Measurements from ENCODE around the gene RTKN2.
A peak's percentile ranks its signal among the peaks of the same experiment; 100 is the strongest.
"Not testable (repeated sequence)": the region's sequence is repeated elsewhere in the genome, so short reads cannot be mapped to it uniquely, and the experiment has no call there.

RTKN2 gene, protein sequence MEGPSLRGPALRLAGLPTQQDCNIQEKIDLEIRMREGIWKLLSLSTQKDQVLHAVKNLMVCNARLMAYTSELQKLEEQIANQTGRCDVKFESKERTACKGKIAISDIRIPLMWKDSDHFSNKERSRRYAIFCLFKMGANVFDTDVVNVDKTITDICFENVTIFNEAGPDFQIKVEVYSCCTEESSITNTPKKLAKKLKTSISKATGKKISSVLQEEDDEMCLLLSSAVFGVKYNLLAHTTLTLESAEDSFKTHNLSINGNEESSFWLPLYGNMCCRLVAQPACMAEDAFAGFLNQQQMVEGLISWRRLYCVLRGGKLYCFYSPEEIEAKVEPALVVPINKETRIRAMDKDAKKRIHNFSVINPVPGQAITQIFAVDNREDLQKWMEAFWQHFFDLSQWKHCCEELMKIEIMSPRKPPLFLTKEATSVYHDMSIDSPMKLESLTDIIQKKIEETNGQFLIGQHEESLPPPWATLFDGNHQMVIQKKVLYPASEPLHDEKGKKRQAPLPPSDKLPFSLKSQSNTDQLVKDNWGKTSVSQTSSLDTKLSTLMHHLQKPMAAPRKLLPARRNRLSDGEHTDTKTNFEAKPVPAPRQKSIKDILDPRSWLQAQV

DNA sequence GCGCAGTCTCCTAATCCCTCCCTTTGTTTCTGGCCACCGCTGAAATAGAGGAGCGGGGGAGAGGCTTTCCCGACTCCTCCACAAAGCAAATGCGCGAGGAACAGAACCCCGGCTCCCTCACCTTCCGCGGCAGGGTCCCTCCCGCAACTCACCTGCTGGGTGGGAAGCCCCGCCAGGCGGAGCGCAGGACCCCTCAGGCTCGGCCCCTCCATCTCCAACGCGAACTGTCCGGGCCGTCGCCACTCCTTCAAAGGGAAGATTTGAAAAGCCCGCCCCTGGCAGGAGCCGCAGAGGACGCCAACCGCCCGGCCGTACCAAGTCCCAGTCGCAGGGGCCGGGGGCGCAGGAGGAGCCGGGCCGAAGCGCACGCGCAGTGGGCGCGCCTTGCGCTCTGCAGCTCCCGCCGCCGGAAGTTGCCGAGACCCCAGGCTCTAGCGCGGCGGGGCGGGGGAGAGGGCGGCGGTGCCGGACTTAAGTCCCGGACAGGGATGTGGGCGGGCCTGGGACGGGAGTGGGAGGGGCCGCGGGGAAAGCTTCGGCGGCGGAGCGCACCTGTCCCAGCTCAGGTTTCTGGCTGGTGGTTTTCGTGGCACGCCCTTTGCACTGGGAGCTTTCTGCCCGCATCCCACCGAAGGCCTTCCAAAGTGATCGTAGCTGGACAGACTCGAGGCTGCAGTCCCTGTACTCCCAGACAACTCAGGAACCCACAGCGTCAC lies at the start of gene RTKN2:
Gene RTKN2, minus strand, starts transcription at position 446 of the 716 bp plus-strand sequence. Its CDS starts 234 bp downstream, at position 212.
- peak; percentile 92 for DNase-seq (ENCODE audit: low spot score)

DNA sequence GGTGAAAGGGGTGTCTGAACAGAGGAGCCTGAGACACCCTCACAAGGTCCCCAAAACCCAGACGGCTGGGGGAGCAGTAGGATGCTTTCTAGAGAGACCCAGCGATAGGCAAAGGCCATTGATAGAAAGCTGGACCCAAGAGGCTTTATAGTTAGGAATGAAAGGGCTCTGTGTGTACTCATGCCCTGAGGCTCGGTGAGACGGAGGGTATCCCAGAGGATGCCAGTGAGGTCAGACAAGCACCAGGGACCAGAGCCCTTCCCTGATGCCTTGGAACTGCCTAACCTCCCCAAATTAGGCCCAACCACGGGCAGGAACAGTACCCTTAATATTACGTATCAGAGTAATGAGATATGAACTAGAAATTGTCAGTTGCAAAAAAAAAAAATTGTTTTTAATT lies 48.6 kb upstream of the RTKN2 start:
- no peak for DNase-seq (ENCODE audit: low spot score)

DNA sequence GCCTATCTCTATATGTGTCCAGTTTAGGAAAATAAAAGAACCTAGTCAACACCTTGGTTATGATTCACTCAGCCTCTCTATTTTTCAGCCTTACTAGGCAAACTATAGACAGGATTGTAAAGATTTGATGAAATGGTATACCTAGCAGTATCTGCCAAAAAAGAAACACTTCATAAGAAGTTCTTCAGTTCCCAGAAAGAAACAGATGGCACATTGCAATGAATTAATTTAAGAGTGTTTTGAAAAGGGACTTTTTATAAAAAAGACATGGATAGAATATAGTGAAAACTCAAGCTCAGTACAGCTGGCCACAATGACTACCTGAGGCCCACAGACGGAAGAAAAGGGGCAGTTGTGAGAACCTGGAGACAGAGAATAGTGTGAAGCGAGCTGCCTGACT lies 40.6 kb upstream of the RTKN2 start:
- DNase-seq (ENCODE audit: low spot score), result no peak

DNA sequence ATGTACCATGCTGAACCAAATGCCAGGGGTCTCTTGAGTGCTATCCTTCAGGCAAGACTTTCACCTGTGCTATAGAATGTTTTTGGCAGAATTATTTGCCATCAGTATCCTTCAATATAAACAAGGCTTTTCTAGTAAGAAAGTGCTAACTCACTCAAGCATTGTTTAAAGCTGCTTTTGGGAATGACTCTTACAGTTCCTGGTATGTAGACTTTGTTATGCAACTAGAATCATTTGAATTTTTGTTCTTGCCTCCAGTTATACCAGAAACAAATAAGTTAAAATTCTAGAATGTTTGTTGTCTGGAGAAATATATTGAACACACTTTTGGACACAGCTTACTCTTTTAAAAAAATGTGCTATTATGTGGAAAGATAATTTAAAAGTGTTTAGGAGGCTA lies 39.5 kb upstream of the RTKN2 start:
- no peak for DNase-seq (ENCODE audit: low spot score)

DNA sequence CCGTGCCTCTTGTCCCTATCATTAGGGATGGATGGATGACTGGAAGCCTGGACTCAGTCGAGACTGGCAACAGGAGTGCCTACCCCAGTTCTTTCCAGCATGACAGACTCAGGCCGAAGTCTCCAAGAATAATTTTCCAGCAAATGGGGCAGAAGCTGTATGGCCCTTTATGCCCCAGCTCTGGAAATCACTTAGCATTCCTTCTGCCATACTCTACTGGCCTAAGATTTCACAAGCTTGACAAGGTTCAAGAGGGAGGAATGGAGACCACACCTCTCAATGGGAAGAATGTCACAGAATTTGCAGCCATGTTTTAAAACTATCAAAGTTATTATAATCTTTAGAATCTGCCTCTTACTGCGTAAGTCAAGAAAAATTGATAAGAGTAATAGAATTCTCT lies 39.0 kb upstream of the RTKN2 start:
- DNase-seq (ENCODE audit: low spot score), result no peak

DNA sequence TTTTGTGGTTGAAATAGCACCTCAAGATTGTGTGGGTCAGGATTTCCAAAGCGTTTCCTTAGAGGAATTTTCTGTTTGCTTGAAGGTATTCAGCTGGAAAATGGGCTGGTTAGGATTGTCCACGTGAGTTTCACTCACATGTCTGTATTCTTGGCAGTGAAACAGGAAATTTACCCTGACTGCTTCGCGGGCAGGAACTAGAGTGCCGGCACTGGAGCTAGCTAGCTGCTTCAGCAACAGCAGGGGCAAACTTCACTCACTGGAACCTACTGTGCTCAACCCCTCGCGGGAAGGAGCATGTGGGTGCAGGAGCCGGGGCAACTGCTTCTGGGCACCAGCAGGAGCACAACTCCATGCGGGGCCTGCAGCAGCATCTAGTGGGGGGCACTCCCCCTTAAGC lies 38.0 kb upstream of the RTKN2 start:
- DNase-seq (ENCODE audit: low spot score), result no peak

DNA sequence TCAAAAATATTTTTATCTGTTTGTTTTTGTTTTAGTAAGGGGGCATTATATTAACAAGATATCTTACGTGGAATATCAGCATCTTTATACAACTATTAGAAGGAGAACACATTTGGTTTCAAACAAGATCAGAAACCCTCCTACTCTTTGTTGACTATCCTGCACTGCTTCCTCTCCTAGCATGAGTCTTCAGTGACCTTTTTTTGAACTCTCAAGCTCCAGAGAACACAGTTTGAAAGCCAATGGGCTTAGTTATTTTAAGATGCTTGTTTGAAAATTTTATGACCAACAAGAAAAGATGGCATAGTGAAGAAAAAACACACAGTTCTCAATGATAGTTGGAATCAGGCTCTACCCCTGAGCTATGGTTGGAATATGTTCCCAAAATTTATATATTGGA lies 37.2 kb upstream of the RTKN2 start:
- DNase-seq (ENCODE audit: low spot score), result no peak

DNA sequence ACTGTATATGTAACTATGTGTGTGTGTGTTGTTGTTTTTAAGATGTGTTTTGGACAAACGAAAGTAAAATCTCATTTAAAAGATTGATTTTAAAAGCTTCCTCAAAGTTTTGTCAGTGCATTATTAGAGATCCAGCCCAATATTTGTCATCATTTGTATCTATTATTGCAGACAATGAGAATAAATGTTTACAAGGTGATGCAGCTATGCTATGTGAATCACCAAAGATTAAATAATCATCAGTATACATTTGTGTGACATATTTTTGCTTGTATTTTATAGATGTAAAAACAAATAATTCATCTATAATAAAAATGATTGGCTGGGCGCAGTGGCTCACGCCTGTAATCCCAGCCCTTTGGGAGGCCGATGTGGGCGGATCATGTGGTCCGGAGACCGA lies 35.3 kb upstream of the RTKN2 start:
- no peak for DNase-seq (ENCODE audit: low spot score)

DNA sequence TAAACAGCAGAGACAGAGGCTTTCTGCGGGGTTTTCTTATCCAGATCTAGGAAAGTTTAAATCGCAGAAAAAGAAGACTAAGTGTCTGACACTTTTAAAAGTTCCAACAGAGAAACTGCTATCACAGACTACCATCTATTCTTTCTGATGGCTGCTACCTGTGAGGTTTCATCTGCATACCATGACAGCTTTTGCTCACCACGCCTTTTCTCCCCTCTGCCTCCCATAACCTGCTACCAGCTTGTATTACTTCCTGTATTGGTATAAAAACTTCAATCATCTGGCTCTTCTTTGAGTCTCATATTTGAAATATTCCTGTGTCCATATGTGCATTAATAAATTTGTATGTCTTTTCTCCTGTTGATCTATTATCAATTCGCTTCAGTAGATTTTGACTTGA lies 34.1 kb upstream of the RTKN2 start:
- no peak for DNase-seq (ENCODE audit: low spot score)

DNA sequence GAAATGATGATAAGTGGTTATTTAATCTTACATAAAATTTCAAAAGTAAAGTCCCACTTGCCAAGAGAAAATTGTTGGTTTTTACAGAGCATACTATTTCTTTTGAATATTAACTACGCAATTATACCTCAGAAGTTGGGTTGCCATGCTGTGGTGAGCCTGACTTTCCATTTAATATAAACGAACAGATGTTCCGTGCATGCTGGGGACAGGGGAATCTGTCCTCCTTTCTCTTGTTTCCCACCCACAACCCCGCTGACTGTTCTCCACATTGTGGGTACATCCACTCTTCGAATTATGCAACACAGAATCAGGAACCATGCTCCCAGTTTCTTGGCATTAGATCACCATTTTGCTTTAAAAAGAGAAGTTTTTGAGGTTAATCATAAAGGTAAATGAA lies 29.2 kb upstream of the RTKN2 start:
- no peak for DNase-seq (ENCODE audit: low spot score)

DNA sequence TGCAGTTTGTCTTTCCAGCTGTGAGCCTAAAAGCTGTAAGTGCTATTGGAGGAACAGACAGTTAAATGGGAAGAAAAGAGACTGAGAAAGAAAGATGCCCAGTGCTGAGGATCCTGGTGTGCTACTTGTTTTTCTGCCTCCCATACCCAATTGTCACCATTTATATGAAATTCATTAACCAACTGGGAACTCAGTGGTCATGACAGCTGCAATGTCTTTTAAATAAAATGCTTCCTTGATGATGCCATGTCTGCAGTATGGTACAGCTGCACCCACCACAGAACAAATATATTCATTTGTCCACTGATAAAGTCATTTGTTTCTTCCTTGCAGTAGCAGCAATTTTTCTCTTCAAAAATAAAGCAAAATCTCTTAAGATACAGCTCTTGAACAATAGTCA lies 15.6 kb upstream of the RTKN2 start:
- DNase-seq (ENCODE audit: low spot score), result no peak

DNA sequence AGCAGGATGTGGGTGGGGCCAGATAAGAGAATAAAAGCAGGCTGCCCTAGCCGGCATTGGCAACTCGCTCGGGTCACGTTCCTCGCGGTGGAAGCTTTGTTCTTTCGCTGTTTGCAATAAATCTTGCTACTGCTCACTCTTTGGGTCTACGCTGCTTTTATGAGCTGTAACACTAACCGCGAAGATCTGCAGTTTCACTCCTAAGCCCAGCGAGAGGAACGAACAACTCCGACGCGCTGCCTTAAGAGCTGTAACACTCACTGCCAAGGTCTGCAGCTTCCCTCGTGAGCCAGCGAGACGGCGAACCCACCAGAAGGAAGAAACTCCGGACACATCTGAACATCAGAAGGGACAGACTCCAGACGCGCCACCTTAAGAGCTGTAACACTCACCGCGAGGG lies 12.7 kb upstream of the RTKN2 start:
- not testable (repeated sequence) for DNase-seq (ENCODE audit: low spot score)

DNA sequence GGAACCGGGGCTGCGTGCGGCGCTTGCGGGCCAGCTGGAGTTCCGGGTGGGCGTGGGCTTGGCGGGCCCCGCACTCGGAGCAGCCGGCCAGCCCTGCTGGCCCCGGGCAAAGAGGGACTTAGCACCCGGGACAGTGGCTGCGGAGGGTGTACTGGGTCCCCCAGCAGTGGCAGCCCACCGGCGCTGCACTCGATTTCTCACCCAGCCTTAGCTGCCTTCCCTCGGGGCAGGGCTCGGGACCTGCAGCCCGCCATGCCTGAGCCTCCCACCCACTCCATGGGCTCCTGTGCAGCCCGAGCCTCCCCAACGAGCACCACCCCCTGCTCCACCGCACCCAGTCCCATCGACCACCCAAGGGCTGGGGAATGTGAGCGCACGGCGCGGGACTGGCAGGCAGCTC lies 11.7 kb upstream of the RTKN2 start:
- DNase-seq (ENCODE audit: low spot score), result not testable (repeated sequence)

DNA sequence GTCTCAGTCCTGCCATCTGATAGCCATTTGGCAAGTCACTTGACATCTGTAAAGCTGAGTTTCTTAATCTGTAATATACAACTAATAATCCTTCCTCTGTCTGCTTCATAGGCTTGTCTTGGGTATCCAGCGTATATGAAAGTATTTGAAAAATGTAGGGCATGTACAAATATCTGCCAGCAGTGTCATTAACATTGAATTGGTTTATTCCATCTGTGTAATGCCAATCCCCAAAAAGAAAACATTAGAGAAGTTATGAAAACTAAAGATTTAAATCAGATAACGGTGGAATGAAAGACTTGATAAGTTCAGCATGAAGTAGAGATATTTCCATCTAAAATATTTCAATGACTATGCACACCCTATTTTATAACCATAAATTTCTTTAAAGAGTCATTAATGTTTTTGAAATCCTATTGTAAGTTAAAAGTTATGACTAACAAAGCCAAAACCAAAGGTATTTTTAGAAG lies 9.8 kb upstream of the RTKN2 start:
- DNase-seq (ENCODE audit: low spot score), result peak; percentile 42

DNA sequence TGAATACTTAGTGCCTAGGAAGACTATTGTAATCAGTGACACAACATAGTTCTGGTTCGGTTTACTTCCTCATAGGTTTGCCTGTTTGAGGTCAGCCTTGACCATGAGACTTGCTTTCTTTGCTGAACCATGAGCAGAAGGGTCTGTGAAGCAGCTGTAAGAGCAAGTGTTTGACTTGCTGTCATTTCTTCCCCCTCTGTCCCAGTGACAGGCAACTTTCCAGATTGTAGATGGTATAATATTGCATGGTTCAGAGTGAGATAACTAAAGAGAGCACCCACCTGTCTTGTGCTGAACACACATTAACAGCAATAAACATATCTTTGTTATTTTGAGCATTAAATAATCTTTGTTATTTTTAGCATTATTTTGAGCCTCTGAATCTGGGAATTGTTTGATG lies 9.3 kb upstream of the RTKN2 start:
- no peak for DNase-seq (ENCODE audit: low spot score)

DNA sequence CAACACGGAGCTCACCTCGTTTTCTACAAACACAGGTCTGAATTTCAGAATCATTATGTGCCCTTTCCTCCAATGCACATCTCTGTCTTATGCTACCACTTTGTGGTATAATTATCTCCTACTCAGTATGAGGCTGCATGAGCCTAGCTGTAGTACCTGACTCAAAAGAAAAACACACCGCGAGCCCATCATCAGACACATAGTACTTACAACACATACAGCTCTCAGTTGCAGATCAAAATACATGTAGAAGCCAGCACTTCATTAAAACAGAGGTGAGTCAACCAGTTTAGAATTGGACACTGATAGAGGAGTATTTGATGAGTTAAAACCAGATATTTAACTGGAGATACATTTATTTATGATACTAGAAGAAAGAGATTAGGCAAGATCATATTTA lies 1.4 kb upstream of the RTKN2 start:
- no peak for DNase-seq (ENCODE audit: low spot score)

DNA sequence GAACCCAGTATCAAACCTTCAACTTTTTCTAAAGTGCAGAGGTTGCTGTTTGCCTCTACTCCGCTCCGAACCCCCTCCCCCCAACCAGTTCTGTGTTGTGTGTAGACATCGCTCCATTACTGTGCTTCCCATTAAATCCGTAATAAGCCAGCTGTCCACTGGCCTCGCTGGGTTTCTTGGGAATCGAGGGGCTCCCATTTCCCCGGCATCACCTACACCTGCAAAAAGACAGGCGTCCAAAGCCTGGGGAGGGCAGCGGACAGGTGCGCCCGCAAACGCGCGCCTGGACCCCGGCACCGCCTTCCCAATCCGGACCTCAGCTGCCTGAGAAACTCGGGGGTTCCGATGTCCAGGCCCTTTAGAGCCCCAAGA lies 631 bp downstream of the RTKN2 start:
- no peak for DNase-seq (ENCODE audit: low spot score)

DNA sequence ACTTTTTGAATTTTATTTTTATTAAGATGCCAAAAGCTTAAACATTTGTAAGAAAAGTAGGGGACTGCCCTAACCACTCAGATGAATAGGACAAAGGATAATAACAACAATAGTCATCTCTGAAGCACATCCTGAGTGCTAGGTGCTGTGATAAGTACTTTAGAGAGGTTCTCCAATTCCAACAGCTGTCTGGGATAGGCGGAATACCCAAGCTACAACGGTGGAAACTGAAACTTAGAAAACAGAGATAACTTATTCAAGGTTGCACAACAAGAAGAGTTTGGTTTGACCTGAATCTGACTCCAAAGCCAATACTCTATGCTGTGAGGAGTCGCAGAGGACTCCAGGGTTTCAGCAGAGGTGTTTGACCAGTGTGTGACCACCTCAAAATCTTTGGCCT lies 2.0 kb downstream of the RTKN2 start:
- DNase-seq (ENCODE audit: low spot score), result no peak

DNA sequence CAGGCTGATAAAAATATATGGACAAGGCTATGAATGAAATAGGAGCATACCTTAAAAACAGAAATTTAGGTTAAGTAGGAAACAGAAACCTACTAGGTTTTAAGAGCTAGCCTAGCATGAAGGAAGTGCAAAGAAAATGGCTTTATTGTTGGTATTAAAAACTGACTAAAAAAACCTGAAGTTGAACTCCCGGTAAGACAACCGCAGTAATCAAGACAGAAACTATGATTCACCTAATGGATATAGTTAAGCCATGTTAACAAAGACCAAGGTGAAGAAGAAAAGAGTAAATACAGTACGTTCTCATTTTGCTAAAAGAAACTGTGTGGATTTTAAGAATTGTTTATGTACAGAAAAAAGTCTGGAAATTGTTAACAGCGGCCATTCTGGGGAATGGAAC lies 2.5 kb downstream of the RTKN2 start:
- DNase-seq (ENCODE audit: low spot score), result no peak

DNA sequence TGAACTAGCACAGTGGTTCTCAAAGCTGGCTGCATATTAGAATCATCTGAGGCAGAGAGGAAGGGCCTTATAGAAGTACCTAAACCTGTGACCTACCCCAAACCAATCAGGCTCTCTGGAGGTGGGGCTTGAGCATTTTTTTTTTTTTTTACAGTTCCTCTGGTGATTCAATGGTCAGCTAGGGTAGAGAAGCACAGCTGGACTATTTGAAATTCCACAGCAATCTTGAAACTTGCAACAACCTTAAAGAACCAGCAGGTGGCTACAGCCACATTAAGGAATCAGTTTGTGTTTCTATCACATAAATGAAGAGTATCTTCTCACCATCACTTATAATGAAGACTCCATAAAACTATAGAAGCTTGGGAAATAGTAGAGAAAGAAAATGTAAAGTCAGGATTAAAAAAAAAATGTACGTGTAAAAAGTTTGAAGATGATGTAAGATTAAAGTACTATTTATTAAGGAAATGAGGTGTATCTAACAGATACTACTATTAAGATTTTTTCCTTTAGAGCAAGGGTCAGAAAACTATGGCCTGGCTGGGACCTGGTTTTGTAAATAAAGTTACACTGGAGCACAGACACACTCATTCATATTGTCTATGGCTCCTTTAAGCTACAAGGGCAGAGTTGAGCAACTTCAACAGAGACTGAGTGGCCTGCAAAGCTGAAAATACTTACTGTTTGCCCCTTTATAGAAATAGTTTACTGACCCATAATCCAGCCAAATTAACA lies 3.8 kb downstream of the RTKN2 start:
- peak; percentile 77 for DNase-seq (ENCODE audit: low spot score)

DNA sequence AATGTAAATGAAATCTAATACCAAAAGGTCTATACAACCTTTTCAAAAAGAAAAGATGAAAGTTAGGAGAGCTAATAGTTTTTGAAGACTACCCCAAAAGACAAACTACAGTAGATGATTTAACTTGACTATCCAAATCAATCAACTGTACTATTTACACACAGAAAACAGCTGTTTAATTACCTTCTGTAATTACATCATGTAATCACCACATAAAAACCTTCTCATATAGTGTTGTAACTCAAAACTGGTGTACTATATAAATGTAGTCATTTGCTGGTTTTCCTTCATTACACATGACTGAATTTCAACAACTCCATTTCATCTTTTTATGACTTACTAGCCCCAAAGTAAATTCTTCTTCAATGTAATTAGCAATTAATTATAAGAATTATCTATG lies 4.5 kb downstream of the RTKN2 start:
- no peak for DNase-seq (ENCODE audit: low spot score)

DNA sequence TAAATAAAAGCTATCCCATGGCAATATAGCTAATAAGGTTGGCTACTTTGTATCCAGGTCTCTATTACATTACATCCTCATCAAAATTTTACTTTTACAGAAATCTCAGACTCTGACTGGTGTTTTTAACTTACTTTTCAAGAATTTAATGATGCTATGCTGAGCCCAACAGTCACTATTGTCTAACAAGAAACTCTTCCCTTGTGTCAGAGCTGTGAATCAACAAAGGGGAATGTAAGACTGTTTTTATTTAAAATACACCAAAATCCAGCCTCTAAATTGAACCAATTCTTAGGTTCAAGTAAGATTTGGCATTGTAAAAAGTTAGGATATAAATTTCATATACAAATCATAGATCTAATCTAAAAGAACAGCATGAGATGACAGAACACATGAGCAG lies 7.0 kb downstream of the RTKN2 start:
- no peak for DNase-seq (ENCODE audit: low spot score)

DNA sequence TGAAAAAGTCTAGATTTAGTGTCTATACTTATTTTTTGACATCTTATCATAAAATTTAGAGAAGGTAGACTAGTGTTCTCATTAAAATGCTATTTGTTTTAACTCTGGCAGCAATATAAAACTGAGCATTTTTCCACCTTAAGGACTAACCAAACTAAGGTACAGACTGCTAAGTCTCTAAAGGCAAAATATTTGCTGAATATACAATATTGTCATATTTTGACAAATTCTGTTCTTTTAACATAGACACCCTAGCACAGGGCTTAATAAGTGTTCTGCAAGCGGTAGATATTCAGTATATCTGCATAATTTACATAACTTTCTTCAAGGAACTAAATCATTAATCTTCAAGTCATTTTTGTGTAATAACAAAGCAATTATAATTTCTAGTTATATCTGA lies 8.6 kb downstream of the RTKN2 start:
- DNase-seq (ENCODE audit: low spot score), result no peak
